NCI-H128 (cell line): ENCODE measurements around the gene G6PC2.
"Not testable (repeated sequence)": the region's sequence is repeated elsewhere in the genome, so short reads cannot be mapped to it uniquely, and the experiment has no call there.

ENCODE experiments used
- DNase-seq: peaks from one replicate; lab custom pipeline; 2025; ENCODE audit not compliant: unreplicated experiment; lab: John Stamatoyannopoulos, UW

Gene G6PC2, protein sequence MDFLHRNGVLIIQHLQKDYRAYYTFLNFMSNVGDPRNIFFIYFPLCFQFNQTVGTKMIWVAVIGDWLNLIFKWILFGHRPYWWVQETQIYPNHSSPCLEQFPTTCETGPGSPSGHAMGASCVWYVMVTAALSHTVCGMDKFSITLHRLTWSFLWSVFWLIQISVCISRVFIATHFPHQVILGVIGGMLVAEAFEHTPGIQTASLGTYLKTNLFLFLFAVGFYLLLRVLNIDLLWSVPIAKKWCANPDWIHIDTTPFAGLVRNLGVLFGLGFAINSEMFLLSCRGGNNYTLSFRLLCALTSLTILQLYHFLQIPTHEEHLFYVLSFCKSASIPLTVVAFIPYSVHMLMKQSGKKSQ

DNA sequence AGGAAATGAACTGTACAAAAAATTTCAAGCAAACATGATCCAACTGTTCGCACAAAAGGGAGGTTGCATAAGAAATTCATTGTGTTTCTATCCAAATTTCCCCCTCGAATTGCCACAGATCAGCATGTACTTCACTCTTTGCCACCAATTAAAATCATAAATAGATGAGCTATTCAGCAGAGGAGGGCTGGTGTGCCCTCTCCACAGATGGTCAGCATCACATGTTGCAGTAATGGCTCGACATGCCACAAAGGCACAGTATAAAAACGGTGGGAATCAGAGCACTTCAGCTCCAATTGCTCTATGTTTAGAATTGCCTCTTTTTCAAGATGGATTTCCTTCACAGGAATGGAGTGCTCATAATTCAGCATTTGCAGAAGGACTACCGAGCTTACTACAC is at the start of gene G6PC2:
G6PC2 (plus strand) TSS at position 289 of the 400 bp plus-strand sequence; CDS start at position 330, 41 bp downstream.
- DNase-seq, result no peak

DNA sequence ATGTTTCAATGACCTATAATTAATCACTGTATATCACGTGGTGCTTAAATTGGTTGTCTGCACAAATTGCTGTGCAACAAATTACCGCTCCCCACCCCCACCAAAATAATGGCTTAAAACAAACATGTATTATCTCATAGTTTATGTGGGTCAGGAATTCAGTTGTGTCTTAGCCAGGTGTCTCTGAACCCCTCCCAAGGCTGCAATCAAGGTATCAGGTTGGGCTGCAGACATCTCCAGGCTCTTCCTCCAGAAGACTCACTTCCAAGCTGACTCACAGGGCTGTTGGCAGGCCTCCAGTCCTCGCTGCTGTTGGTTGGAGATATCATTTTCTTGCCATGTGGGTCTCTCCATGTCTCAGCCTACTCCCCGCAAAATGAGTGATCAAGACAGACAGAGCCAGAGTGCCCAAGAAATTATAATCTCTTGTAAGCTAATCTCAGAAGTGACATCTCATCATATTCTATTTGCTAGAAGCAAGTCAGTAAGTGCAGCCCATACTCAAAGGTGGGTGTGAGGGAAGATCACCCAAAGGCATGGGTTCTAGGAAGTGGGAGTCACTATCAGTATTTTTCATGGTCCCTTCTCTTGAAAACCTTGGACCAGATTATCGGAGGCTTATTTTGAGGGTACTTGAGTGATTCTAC is 49.3 kb upstream of the G6PC2 start:
- DNase-seq, result no peak

DNA sequence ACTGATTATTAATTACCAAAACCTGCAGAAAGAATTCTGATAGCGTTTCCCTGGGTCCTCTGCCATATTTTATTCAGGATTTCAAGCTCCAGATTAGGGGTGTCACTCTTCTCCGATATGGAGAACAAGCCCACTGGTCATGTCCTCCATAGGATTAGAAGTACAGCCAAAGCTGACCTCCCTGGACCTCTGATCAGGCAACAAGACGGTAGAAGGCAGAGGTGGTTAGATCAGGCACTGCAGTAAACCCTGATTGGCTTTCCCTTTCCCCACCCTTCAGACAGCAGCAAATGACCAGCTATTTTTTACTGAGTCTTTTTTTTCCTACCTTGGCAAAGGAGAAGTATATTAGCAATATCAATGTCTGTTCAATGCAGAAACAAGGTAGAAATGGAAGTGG is 48.6 kb upstream of the G6PC2 start:
- no peak for DNase-seq

DNA sequence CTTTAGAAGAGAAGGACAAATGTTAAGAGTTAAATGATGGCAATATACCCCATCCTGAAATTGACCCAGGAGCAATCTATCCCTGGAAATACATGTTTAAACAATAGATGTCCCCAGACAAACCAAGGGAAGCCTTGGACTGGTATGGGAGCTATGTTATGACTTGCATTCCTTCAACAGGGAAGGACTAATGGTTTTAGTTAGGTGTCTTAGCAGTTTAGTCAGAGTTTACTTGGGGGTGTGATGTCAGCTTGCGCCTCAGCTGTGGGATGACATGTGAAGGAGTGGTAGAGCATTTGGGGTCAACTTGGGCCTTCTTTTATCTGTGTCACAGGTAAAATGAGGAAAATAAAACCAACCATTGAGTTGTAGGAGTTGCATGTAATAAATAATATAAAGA is 47.6 kb upstream of the G6PC2 start:
- DNase-seq, result no peak

GRCh38 chr2:168854651-168855050 is 46.4 kb upstream of the G6PC2 start:
- DNase-seq, result no peak

- no peak for DNase-seq
Observed at GRCh38 chr2:168855601-168856000, 45.5 kb upstream of the G6PC2 start.

DNA sequence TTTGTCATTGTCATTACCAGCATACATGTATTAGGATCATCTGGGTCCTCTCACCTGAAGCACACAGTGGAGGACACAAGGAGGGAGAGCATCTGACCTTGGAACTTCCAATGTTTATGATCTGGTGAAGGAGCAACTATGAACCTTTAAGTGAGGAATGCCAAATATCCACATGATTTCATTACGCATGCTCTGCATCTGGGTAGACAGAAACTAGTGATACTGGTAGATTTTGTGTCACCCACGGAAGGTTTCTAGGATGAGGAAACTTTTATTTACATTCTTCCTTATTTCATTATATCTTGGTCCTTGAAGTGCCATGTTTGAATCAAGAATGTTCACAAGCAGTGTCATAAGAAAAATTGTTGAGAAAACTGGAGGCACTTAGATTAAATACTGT is 42.9 kb upstream of the G6PC2 start:
- DNase-seq, result no peak

GRCh38 chr2:168867164-168867563 is 33.9 kb upstream of the G6PC2 start:
- not testable (repeated sequence) for DNase-seq

DNA sequence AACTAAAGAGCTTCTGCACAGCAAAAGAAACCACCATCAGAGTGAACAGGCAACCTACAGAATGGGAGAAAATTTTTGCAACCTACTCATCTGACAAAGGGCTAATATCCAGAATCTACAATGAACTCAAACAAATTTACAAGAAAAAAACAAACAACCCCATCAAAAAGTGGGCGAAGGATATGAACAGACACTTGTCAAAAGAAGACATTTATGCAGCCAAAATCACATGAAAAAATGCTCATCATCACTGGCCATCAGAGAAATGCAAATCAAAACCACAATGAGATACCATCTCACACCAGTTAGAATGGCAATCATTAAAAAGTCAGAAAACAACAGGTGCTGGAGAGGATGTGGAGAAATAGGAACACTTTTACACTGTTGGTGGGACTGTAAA is 30.7 kb upstream of the G6PC2 start:
- not testable (repeated sequence) for DNase-seq

- DNase-seq, result not testable (repeated sequence)
Observed at GRCh38 chr2:168870824-168871223, 30.3 kb upstream of the G6PC2 start.

GRCh38 chr2:168874368-168875054 is 26.6 kb upstream of the G6PC2 start:
- no peak for DNase-seq

GRCh38 chr2:168882163-168882562 is 18.9 kb upstream of the G6PC2 start:
- not testable (repeated sequence) for DNase-seq

DNA sequence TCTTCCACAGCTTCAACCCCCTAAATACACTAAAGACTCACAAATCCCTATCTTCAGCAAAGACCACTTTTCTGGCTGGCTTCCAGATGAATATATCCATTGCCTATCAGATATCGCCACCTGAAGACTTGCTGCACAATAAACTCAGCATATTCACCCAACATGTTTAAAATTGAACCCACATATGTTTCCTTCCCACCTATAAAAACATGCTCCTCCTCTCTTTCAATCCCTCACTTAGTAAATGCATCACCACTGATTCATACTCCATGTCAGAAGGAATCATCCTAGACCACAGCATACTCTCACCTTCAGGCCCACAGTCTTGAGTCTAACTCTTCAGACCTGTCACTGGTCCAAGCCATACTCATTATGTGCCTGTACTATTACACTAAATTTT is 16.1 kb upstream of the G6PC2 start:
- no peak for DNase-seq

GRCh38 chr2:168889635-168890005 is 11.5 kb upstream of the G6PC2 start:
- DNase-seq, result no peak

GRCh38 chr2:168890006-168890782 is 10.9 kb upstream of the G6PC2 start, which contains the start of gene SPC25:
Gene SPC25 (minus strand): TSS chr2:168890430. CDS start chr2:168889519, 911 bp downstream.
- peak; percentile 76 for DNase-seq

DNA sequence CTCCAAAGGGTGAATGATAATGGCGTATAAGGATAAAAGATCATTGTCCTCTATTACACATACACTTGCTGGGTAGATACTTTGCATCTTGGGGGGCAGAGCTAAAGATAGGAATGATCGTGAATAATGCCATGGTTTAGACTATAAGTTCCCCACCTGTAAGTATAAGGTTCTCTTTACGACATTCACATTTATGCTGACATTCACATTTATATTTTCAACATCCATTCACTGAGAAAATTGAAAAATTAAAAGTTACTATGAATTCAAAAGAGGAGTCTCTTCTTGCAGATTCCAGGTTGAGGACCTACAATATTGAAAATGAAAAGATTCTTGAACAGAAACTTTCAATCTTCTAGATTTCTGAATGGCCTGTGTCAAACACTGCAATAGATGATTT is 8.8 kb upstream of the G6PC2 start:
- DNase-seq, result no peak

DNA sequence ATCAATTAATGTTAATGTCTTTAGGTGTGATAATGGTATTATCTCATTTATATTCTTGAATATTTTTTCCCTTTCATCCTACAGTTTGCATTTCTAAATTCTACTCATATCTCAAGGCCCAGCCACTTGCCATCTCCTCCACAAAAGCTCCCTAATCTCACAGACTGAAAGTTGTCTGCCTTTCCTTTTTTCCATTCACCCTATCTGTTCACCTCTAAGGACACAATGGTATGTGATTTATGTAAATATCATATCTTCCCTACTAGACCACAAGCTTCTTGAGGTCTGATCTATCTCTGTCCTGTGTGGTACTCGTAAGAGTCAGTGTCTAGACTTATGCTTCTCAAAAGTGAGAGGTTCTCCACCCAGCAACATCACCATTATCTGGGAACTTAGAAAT is 7.0 kb upstream of the G6PC2 start:
- DNase-seq, result no peak

- DNase-seq, result no peak
Observed at GRCh38 chr2:168894720-168895119, 6.4 kb upstream of the G6PC2 start.

- no peak for DNase-seq
Observed at GRCh38 chr2:168895771-168896170, 5.3 kb upstream of the G6PC2 start.

GRCh38 chr2:168896783-168897182 is 4.3 kb upstream of the G6PC2 start:
- DNase-seq, result no peak

GRCh38 chr2:168897449-168897848 is 3.6 kb upstream of the G6PC2 start:
- DNase-seq, result no peak
